Dendritic cell treated with granulocyte-macrophage colony-stimulating factor and Interleukin-4, amounts not matched to agents 40 ng/mL and 50 ng/mL, for 4 days (primary cell): ENCODE measurements around the gene SHANK2.

Experiments used
- H3K27ac Mint-ChIP-seq: one replicate; pipeline ENCODE4 v1.8.0; 2022; ENCODE audit warnings: mild to moderate bottlenecking, mixed read lengths
- H3K27me3 Mint-ChIP-seq: one replicate; pipeline ENCODE4 v1.8.0; 2022; ENCODE audit warnings: mild to moderate bottlenecking, mixed read lengths
- H3K36me3 Mint-ChIP-seq: one replicate; pipeline ENCODE4 v1.8.0; 2022; ENCODE audit warnings: low read depth, mixed read lengths
- H3K4me1 Mint-ChIP-seq: one replicate; pipeline ENCODE4 v1.8.0; 2022; ENCODE audit warnings: low read depth, mixed read lengths
- H3K4me3 Mint-ChIP-seq: one replicate; pipeline ENCODE4 v1.8.0; 2022; ENCODE audit warnings: mild to moderate bottlenecking, moderate library complexity, mixed read lengths
- H3K9me3 Mint-ChIP-seq: one replicate; pipeline ENCODE4 v1.8.0; 2022; ENCODE audit warnings: mixed read lengths
- intact Hi-C: fragments of 100-400 bp; cut with micrococcal nuclease; formaldehyde crosslinking; loops from one replicate; pipeline ENCODE4 v1.15.0; 2022

The SHANK2 gene

GRCh38 chr11:71282581-71283351, 30.4 kb upstream of the SHANK2 start:
- H3K27me3 Mint-ChIP-seq = peaks cover 5% of the 10 kb centered on the region
- no peak overlapping the region for H3K4me3 Mint-ChIP-seq
- H3K9me3 Mint-ChIP-seq = no peaks in the 10 kb centered on the region
- intact Hi-C loops = no loop called here
- no peak overlapping the region for H3K27ac Mint-ChIP-seq
- no peaks in the 10 kb centered on the region for H3K4me1 Mint-ChIP-seq
- H3K36me3 Mint-ChIP-seq = no peaks in the 10 kb centered on the region

- Mint-ChIP-seq H3K27ac (no peak overlapping the region), H3K4me1 (no peaks in the 10 kb centered on the region), H3K27me3 (peaks cover 3% of the 10 kb centered on the region), H3K9me3 (no peaks in the 10 kb centered on the region), H3K36me3 (no peaks in the 10 kb centered on the region), H3K4me3 (no peak overlapping the region)
- intact Hi-C loops = no loop called here
These were observed 29.5 kb upstream of the SHANK2 start for GRCh38 chr11:71281831-71282230.

DNA sequence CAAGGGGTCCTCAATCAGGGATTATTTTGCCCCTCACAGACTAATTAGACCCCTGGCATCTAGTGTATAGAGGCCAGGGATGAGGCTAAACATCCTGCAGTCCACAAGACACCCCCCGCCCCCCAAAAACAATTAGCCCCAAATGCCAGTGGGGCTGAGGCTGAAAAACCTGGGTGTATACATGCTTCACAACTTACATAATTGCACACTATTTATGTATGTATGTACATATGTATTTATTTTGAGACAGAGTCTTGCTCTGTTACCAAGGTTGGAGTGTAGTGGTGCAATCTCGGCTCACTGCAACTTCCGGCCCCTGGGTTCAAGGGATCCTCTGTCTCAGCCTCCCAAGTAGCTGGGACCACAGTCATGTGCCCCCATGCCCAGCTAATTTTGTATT, 28.8 kb upstream of the SHANK2 start:
- no peaks in the 10 kb centered on the region for H3K9me3 Mint-ChIP-seq
- intact Hi-C loops = no loop called here
- H3K27ac Mint-ChIP-seq = no peak overlapping the region
- H3K27me3 Mint-ChIP-seq = peaks cover 3% of the 10 kb centered on the region
- H3K4me3 Mint-ChIP-seq = no peak overlapping the region
- H3K4me1 Mint-ChIP-seq = no peaks in the 10 kb centered on the region
- no peaks in the 10 kb centered on the region for H3K36me3 Mint-ChIP-seq

- Mint-ChIP-seq H3K4me3 (no peak overlapping the region), H3K4me1 (no peaks in the 10 kb centered on the region), H3K27ac (no peak overlapping the region), H3K27me3 (peaks cover 2% of the 10 kb centered on the region), H3K36me3 (no peaks in the 10 kb centered on the region), H3K9me3 (peaks cover 3% of the 10 kb centered on the region)
- intact Hi-C loops = no loop called here
These were observed 27.7 kb upstream of the SHANK2 start for GRCh38 chr11:71279916-71280645.

- Mint-ChIP-seq H3K36me3 (no peaks in the 10 kb centered on the region), H3K27me3 (peaks cover 4% of the 10 kb centered on the region), H3K4me3 (no peak overlapping the region), H3K4me1 (no peaks in the 10 kb centered on the region), H3K9me3 (peaks cover 28% of the 10 kb centered on the region), H3K27ac (no peak overlapping the region)
- intact Hi-C loops = no loop called here
These were observed 19.8 kb upstream of the SHANK2 start for GRCh38 chr11:71272161-71272560.

DNA sequence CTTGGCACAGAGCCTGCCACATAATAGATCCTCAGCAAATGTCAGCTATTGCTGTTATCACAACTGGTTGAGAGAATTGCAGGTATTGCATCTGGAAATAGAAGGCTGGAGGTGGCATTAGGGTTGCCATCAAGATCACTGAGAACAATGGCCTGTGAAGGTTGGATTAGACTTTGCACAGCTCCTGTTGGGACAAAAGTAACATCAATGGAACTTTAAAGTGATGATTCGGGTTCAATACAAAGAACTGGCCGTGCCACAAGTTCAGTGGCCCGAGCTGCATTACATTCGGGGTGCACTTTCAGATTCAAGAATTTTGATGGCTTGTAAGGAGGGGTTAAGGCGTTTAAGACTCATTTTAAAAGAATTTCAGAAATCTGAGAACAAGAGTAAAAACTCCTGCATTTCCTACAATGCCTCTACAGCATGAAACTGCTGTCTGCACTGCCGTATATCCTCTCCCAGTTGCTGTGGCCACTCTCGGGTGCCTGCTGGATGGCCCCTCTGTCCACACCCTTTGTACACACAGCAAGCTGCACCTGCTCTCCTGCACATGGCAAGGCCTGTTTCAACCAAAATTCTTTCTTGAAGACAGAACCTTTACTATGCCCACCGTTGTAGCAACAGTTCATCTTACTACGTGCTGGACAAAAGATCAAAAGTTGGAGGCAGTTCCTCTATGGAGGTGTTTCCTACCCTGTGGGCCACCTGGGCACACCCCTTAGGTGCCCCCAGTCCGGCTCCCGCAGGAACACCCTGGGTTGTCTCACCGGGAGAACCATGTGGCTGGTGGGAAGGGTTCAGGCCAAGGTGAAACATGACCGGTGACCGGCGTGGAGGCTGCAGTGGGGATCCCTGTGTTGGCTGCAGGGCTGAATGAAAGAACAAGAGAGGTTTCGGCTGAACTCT, 17.5 kb upstream of the SHANK2 start:
- Mint-ChIP-seq H3K27ac (no peak overlapping the region), H3K4me1 (no peaks in the 10 kb centered on the region), H3K4me3 (no peak overlapping the region), H3K36me3 (no peaks in the 10 kb centered on the region), H3K9me3 (peaks cover 23% of the 10 kb centered on the region), H3K27me3 (peaks cover 14% of the 10 kb centered on the region)
- intact Hi-C loops = no loop called here

DNA sequence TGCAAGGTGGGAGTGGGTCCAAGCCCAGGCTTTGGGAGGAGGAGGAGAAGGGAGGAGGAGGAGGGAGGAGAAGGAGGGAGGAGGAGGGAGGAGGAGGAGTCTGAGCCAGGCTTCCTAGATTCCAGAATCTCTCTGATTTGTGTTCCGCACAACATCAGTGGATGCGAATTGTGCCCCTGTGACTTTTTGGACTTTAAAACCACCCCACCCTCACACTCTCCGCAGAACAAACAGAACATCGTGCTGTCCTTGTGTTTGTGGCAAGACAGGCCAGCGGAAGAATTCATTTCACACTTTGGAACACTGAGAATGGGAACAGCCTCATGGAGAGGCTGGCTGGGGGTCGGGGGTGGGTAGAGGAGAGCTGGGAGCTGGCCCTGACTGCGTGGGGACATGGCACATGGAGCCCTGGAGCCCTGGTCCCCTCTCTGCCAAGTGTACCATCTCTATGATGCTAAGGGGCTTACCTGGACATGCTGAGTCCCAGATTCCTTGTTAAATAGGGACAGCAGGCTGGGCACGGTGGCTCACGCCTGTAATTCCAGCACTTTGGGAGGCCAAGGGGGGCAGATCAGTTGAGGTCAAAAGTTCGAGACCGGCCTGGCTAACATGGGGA, 16.4 kb upstream of the SHANK2 start:
- H3K27me3 Mint-ChIP-seq = peaks cover 14% of the 10 kb centered on the region
- no peak overlapping the region for H3K27ac Mint-ChIP-seq
- H3K36me3 Mint-ChIP-seq = no peaks in the 10 kb centered on the region
- H3K4me3 Mint-ChIP-seq = no peak overlapping the region
- peaks cover 13% of the 10 kb centered on the region for H3K9me3 Mint-ChIP-seq
- intact Hi-C loops = no loop called here
- no peaks in the 10 kb centered on the region for H3K4me1 Mint-ChIP-seq

DNA sequence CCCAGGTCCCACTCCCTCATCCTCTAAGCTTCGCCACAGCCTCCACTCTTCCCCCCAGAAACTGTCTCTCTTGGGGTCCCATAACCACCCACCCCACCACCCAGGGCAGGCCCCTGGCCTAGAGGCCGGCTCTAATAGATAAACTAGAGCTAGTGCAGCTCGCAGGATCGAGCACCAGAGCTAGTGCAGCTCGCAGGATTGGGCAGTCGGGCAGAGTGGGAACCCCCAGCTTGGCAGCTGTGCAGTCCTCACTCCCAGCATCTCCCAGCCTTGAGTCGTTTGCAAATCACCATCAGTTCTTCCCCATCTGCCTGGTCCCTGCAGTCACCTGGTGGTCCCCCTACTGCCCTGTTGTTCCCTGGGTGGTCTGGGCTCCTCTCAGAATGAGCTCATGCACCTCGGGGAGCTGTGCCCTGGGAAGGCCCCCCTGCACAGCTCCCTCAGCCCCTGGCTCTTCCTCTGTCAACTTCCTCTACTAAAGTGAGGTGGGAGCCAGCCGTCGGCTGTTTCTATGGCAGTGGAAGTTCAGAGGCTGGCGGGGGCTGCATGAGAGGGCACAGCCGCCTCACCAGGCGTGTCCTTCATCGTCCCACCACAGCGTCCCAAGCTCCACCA, 15.5 kb upstream of the SHANK2 start:
- H3K9me3 Mint-ChIP-seq = peaks cover 4% of the 10 kb centered on the region
- intact Hi-C loops = no loop called here
- H3K4me3 Mint-ChIP-seq = no peak overlapping the region
- no peak overlapping the region for H3K27ac Mint-ChIP-seq
- H3K27me3 Mint-ChIP-seq = peaks cover 14% of the 10 kb centered on the region
- no peaks in the 10 kb centered on the region for H3K4me1 Mint-ChIP-seq
- no peaks in the 10 kb centered on the region for H3K36me3 Mint-ChIP-seq

GRCh38 chr11:71266114-71266833, 13.9 kb upstream of the SHANK2 start:
- no peaks in the 10 kb centered on the region for H3K4me1 Mint-ChIP-seq
- H3K4me3 Mint-ChIP-seq = no peak overlapping the region
- H3K27me3 Mint-ChIP-seq = peaks cover 14% of the 10 kb centered on the region
- H3K9me3 Mint-ChIP-seq = no peaks in the 10 kb centered on the region
- intact Hi-C loops = no loop called here
- H3K27ac Mint-ChIP-seq = no peak overlapping the region
- H3K36me3 Mint-ChIP-seq = no peaks in the 10 kb centered on the region

DNA sequence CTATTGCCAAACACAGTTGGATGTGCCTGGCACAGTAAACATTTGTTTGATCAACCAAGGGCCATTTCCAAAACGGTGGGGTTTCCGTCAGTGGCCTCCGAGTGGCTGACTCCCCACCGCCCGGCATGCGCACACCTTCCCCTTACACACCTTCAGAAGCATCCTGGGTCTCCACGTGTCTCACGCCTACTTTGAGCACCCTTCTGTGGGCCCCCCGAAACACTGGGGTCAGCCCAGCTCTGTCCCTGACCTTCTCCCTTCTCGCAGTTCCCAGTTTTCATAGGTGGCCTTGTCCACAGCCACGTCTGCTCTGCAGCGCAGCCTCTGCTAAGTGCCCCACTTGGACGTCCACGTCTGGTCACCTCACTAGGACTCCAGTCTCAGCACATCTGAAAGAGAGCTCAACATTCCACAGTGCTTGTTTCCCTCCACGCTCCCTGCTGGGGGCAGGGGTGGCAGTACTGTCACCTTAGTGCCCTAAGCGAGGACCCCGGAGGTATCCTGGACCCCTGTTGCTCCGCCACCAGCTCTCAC, 13.2 kb upstream of the SHANK2 start:
- Mint-ChIP-seq H3K36me3 (no peaks in the 10 kb centered on the region), H3K9me3 (no peaks in the 10 kb centered on the region), H3K4me3 (no peak overlapping the region), H3K27ac (no peak overlapping the region), H3K4me1 (no peaks in the 10 kb centered on the region), H3K27me3 (peaks cover 14% of the 10 kb centered on the region)
- intact Hi-C loops = no loop called here

- no peaks in the 10 kb centered on the region for H3K4me1 Mint-ChIP-seq
- no peak overlapping the region for H3K27ac Mint-ChIP-seq
- H3K9me3 Mint-ChIP-seq = peaks cover 4% of the 10 kb centered on the region
- no peak overlapping the region for H3K4me3 Mint-ChIP-seq
- peaks cover 15% of the 10 kb centered on the region for H3K27me3 Mint-ChIP-seq
- H3K36me3 Mint-ChIP-seq = no peaks in the 10 kb centered on the region
- intact Hi-C loops = no loop called here
These were observed 11.0 kb upstream of the SHANK2 start for GRCh38 chr11:71263386-71263785.

DNA sequence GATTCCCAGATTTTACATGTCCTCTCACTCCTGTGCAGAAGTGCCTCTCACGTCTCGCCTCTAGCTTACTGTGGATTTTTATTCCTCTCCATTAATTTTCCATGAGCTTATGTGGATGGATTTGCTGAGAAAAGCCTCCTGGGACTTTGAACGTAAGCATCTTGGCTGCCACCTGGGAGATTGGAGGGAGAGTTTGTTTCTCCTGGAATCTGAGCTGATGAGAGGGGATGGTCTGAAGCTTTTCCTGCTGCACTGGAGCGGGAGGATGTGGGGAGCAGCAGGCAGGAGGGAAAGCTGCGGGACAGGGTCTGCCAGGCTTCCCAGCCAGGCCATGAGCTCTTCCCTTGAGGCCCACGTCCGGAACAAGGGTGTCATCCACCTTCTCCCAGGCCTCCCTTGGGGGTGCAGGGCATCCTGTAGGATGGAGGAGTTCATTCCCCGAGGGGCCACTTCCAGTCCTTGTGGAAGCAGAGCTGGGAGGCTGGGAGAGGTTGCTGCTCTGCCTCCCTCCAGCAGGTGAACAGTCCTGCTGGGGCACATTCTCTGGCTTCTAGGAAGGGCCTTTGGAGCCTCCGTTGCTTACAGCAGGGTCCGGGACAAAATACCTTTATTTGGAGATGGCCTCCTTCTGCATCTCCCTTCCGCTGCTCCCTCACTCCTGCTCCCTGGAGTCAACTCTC, 3.6 kb upstream of the SHANK2 start:
- H3K36me3 Mint-ChIP-seq = no peaks in the 10 kb centered on the region
- intact Hi-C loops = no loop called here
- peaks cover 46% of the 10 kb centered on the region for H3K27me3 Mint-ChIP-seq
- H3K9me3 Mint-ChIP-seq = peaks cover 8% of the 10 kb centered on the region
- H3K27ac Mint-ChIP-seq = no peak overlapping the region
- no peaks in the 10 kb centered on the region for H3K4me1 Mint-ChIP-seq
- no peak overlapping the region for H3K4me3 Mint-ChIP-seq
